ENCODE results near the gene MST1. TPM values are rescaled to one million over a fixed set of nuclear protein-coding genes. Genes with fewer than 3 reads are reported as not detected.

Gene MST1
- total and polyA plus RNA-seq, 9 of the 15 experiments (the other 6 are each of a cell fraction or from before 2014, with no cell fraction given), result 0.08 to 1.8 (median 0.40) TPM

GRCh38 chr3:49703443-49703927 lies 14.2 kb upstream of the MST1 start (continued):
- no peak for TF ChIP-seq SFPQ (IDR thresholded peaks at IDR 0.05; ENCODE audit: low read depth, low read length)
- TF ChIP-seq SMAD3 (CRISPR knock-in tag; conservative IDR thresholded peaks at IDR 0.05), result no peak
- TF ChIP-seq CBFA2T3 (IDR thresholded peaks at IDR 0.05), result no peak
- TF ChIP-seq ZMIZ1 (IDR thresholded peaks at IDR 0.05; ENCODE audit: low read depth in 2 of 2, low read length in 2 of 2), result no peak
- TF ChIP-seq SAFB2 (IDR thresholded peaks at IDR 0.05; ENCODE audit: borderline replicate concordance, low read depth, low read length, severe bottlenecking), result no peak
- no peak for TF ChIP-seq ZHX1 (conservative IDR thresholded peaks at IDR 0.05; ENCODE audit: low read length)
- no peak for TF ChIP-seq HNRNPUL1 (IDR thresholded peaks at IDR 0.05; ENCODE audit: low read length)
- no peak for TF ChIP-seq ZNF212 (CRISPR knock-in tag; IDR thresholded peaks at IDR 0.05)
- TF ChIP-seq RREB1 (CRISPR knock-in tag; IDR thresholded peaks at IDR 0.05), result no peak
- TF ChIP-seq ARHGAP35 (IDR thresholded peaks at IDR 0.05; ENCODE audit: partially characterized antibody), result no peak
- 0 out of 2 replicates have a peak, but pooled peaks have one; percentile 50 for TF ChIP-seq DEAF1 (CRISPR knock-in tag; IDR thresholded peaks at IDR 0.05)
